Hypothalamus (tissue), 51 donors: ENCODE data around the gene CCDC102B.
"Not testable (repeated sequence)": the region's sequence is repeated elsewhere in the genome, so short reads cannot be mapped to it uniquely, and the experiment has no call there.

Experiments used
- DNase-seq, 51 donors: peaks; one replicate each; lab custom pipeline; 2025; lab: John Stamatoyannopoulos, UW

CCDC102B gene

GRCh38 chr18:68965817-68966216 is 167.9 kb downstream of the CCDC102B start:
- no peak for DNase-seq

GRCh38 chr18:68969027-68969426 is 171.1 kb downstream of the CCDC102B start:
- DNase-seq: no peak

DNA sequence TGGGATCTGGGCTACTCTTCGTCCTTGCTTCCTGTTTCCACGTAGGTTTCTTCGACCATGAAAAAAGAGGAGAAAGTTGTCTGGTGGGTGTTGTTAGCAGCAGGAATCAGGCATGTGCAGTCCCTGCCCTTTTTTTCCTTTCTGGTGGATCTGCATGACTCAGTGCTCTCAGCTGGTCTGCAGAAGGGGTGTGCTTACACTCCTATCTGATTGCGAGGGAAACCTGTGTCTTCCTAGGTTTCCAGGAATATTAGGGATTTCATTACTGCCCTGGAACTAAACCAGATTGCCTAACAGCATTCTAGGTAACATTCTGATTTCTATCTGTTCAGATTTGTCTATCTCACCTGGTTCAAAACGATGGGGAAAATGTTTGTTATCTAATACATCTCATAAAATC is 174.3 kb downstream of the CCDC102B start:
- no peak for DNase-seq

DNA sequence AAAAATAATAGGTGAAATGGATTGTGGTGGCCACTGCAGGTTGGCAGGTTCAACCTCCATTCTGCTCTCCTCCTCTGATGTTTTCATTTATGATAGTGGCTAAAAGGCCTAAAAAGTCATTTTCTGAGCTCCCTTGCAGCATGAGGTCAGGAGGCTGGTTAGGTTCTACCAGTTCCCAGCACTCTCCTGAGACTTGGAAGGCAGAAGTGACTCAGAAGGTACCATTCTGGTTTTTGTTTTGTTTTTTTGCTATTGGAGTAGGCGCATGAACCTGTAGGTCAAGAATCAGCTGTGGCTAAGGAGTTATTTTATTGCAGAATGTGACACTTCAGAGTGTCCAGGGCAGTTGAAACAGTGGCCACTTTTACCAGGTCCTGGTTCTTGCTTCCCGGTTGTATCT is 181.9 kb downstream of the CCDC102B start:
- no peak for DNase-seq

DNA sequence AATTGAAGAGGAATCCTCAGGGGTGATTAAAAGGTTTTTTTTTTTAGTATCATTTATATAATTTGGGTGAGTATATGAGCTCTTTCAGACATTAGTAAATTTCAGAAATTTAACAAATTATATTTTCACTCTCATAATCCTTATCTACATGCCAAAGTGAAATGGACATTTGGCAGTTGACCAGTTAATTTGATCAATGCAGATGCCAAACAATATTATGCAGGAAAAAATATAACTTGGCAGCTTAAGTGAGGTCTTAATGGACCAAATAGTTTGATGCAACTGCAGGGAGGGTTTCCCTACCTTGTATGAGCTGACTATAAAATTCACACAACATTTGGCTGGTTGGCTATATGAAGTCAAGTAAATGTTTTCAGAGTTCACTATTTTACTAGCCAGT is 185.2 kb downstream of the CCDC102B start:
- DNase-seq: no peak

GRCh38 chr18:68984342-68984741 is 186.5 kb downstream of the CCDC102B start:
- DNase-seq: no peak

GRCh38 chr18:68985172-68985820 is 187.4 kb downstream of the CCDC102B start:
- no peak for DNase-seq

- peak in 1 of 51 donors; percentile 18 for DNase-seq
Observed at GRCh38 chr18:68991286-68991685, 193.4 kb downstream of the CCDC102B start.

- no peak for DNase-seq
Observed at GRCh38 chr18:68992719-68993482, 195.0 kb downstream of the CCDC102B start.

- DNase-seq: no peak
Observed at GRCh38 chr18:68995675-68996074, 197.8 kb downstream of the CCDC102B start.

- DNase-seq: no peak
Observed at GRCh38 chr18:68997845-68998244, 200.0 kb downstream of the CCDC102B start.

DNA sequence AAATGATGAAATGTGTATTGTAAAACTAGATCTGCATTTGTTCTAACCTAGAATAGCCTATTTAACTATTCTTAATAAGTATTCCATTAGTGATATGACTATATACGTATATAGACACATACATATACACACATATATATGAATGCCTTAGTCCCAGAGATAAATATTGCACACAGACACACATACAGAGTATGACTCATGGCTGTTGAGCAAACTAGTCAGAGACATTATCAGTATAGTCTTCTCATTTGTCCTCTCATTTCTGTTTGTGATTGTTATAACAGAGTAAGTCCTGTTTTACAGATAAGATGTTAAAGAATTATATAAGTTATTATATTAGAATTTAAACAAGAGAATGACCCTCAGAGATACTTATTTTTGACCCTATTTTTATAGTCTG is 202.5 kb downstream of the CCDC102B start:
- DNase-seq: no peak

DNA sequence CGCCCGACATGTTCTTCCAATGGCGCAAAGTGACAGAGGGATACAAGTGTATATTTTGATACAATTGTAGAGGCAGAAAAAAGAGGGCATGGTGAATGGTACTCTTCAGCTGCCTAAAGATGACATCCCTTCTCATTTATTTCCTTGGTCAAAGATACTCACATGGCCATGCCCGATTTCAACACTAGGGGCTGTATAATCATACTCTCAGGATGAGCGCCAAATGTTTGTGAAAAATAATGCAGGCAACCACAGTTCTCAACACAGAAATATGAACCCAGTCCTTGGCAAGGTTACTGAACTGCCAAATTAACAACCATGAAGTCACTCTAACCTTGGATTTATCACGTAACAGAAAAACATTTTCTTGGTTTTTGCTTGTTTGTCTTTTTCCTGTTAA is 204.4 kb downstream of the CCDC102B start:
- DNase-seq: no peak

GRCh38 chr18:69006212-69006611 is 208.3 kb downstream of the CCDC102B start:
- DNase-seq: not testable (repeated sequence)

GRCh38 chr18:69008538-69008937 is 210.7 kb downstream of the CCDC102B start:
- DNase-seq: no peak

GRCh38 chr18:69021211-69021805 is 223.4 kb downstream of the CCDC102B start:
- no peak for DNase-seq

DNA sequence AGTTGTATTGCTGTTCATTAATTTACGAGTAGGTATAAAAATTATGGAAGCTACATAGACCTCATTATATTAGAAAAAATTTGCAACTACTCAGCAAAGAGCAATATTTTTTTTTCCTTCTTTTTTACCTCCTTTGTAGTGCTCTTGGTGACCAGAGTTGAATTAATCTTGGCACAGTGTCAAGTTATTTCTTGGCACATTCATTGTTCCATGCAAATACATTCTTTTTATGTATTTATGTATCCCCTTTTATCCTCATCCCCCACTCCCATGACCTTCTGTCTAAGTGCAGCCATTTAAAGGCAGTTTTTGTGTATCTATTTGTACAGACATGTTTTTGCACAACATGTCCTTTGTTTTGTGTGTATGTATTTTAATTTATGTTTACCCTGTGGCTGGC is 224.5 kb downstream of the CCDC102B start:
- DNase-seq: no peak

DNA sequence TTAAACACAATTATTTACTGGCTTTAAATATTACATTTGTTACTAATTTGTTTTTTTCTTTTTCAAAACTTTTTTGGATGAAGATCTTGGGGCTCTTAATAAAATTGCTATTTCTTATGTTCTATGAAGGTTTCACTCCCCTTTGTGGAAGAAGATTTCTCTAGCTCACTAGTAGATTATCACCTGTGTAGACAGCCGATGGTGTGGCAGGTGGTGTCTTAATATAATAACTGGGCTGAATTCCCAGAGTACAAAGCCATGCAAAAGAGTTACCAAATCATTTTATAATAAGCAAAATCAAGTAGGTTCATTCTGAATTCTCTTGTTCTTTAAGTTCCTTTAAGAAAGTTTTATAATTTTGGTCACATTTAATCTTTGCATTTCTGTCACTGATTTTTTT is 233.7 kb downstream of the CCDC102B start:
- DNase-seq: no peak

DNA sequence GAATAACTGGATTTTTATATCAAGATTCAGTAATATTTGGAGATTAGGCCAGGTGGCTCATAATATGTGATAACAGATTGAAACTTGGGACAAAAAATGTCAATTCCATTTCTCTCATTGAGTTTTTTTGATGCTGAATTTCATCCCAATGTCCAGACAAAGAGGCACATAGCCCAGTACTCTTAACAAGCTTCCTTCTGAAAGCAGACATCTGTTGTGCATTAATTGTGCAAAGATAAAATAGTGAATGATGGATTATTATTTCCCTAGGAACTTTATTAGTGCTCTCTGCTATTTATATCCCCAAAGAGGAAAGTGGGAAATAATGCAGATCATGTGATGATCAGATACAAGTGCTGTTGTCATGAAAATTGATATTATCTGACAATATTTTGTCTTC is 234.1 kb downstream of the CCDC102B start:
- DNase-seq: no peak

DNA sequence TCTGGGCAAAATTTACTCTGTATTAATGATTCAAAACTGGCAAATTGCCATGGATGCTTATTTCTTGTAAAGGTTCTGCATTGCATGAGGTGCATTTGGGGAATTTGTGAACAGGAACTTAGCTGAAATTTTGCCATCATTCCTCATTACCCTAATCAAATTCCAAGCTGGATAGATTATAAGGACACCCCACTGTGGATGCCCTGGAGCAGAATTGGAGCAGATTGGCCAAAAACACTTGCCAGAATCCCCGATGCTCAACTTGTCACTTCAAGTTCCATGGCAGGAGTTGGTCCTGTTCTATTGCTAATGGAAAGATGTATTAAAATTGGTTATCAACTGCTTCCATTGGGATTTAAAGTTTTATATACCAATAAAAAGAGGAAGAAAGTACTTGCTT is 237.9 kb downstream of the CCDC102B start:
- DNase-seq: no peak

- DNase-seq: no peak
Observed at GRCh38 chr18:69044215-69044614, 246.3 kb downstream of the CCDC102B start.

DNA sequence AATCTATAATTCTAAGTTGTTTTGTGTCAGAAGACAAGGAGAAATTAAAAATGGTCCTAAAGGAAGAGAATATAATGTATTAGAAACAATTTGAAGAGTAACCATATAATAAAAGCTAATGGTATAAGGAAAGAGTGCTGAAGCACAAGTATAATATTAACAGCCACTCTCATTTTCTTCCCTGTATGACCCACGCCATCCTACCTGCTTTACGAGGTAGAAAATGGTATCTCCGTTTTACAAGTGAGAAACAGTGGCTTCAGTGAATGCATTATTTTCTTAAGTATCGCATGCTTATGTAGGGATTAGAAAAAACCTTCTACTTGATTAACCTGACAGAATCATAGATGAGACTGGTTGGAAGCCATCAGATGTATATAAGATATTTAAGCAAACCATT is 266.2 kb downstream of the CCDC102B start:
- no peak for DNase-seq
